K562 (cell line): ENCODE data around the gene ULBP1. TPM values are rescaled to one million over a fixed set of nuclear protein-coding genes. Genes with fewer than 3 reads are reported as not detected.

ENCODE experiments used
- MCM3 ChIP-seq: fragments of 450-650 bp; IDR thresholded peaks from 2 replicates; pipeline ENCODE4 v1.6.1; 2016
- NCOA2 ChIP-seq, 2 experiments: fragments of 450-650 bp; IDR thresholded peaks; 2 replicates each; pipeline ENCODE4 v1.6.1; 2018; ENCODE audit warnings: mild to moderate bottlenecking in 2 of 2, moderate library complexity in 1 of 2; ENCODE audit not compliant: partially characterized antibody in 2 of 2
- NR2C1 ChIP-seq, 2 experiments: fragments of 450-650 bp; IDR thresholded peaks; 2 replicates each; pipeline ENCODE4 v1.6.1; 2017; ENCODE audit warnings: mild to moderate bottlenecking in 2 of 2, antibody characterized with exemption in 1 of 2, inconsistent platforms in 1 of 2, missing compliant biosample characterization in 1 of 2, missing genetic modification characterization in 1 of 2
- PCBP2 ChIP-seq: fragments of 200-400 bp; formaldehyde crosslinking; IDR thresholded peaks from 2 replicates; pipeline ENCODE4 v1.6.1; 2018; ENCODE audit warnings: low read length, low read depth, mild to moderate bottlenecking, moderate library complexity; ENCODE audit not compliant: poor library complexity, severe bottlenecking
- TAF1 ChIP-seq: IDR thresholded peaks from 2 replicates; pipeline ENCODE4 v1.6.1; 2011; ENCODE audit warnings: mild to moderate bottlenecking, low read length, moderate library complexity; ENCODE audit not compliant: insufficient read depth, control insufficient read depth, severe bottlenecking; ENCODE audit errors: extremely low read depth
- TAF15 ChIP-seq: fragments of 200-400 bp; formaldehyde crosslinking; IDR thresholded peaks from 2 replicates; pipeline ENCODE4 v1.6.1; 2017; ENCODE audit warnings: mild to moderate bottlenecking, low read depth, low read length, moderate library complexity
- TSC22D4 ChIP-seq: fragments of 450-650 bp; IDR thresholded peaks from 2 replicates; pipeline ENCODE4 v1.6.1; 2016; ENCODE audit warnings: missing genetic modification characterization, missing biosample characterization, control low read depth
- ZNF316 ChIP-seq: fragments of 450-650 bp; IDR thresholded peaks from 2 replicates; pipeline ENCODE4 v1.6.1; 2016
- ZSCAN32 ChIP-seq: fragments of 450-650 bp; formaldehyde crosslinking; IDR thresholded peaks from 2 replicates; pipeline ENCODE4 v1.4.0; 2020; ENCODE audit warnings: mild to moderate bottlenecking, moderate library complexity
- polyA plus RNA-seq, 8 experiments: library from polyadenylated mRNA; depleted of rRNA in 4 of 8; stranded (reverse) in 5 of 8; unstranded in 3 of 8; fragments of >200 nt; fragmentation: Nextera tagmentation in 2 of 8; fragmentation: Illumina TruSeq in 1 of 8; extraction: Ambion mirVana in 2 of 8; extraction: Trizol in 1 of 8; gene quantifications; 2 replicates each; pipeline versions ENCODE4 v1.2.1 to v1.2.3, GENCODE V29; 2011 to 2014; ENCODE audit warnings: inconsistent platforms in 1 of 8, missing spikeins in 1 of 8
- total RNA-seq, 7 experiments: library from RNA; depleted of rRNA in 6 of 7; stranded (reverse); fragments of >200 nt in 6 of 7; fragmentation: Illumina TruSeq in 2 of 7; extraction: Trizol in 2 of 7; gene quantifications; 2 replicates each; pipeline versions ENCODE4 v1.2.1 to v1.2.3, GENCODE V29; 2011 to 2021; ENCODE audit warnings: low replicate concordance in 1 of 7
- TF ChIP-seq, protein P1 (sequence below), 2 experiments: fragments of 450-650 bp in 1 of 2; sonication (generic) in 1 of 2; formaldehyde crosslinking in 1 of 2; IDR thresholded peaks in 1 of 2; conservative IDR thresholded peaks in 1 of 2; 2 replicates each; pipeline versions ENCODE4 v1.6.1 to v1.8.1; 2016 to 2023; ENCODE audit warnings: mild to moderate bottlenecking in 2 of 2, moderate library complexity in 2 of 2, inconsistent platforms in 1 of 2, missing genetic modification reagents in 1 of 2
- TF ChIP-seq, protein P2 (sequence below): sonication (generic); formaldehyde crosslinking; IDR thresholded peaks from 2 replicates; pipeline ENCODE4 v1.8.1; 2022; ENCODE audit warnings: missing genetic modification reagents
- TF ChIP-seq, protein P3 (sequence below): fragments of 450-650 bp; IDR thresholded peaks from 2 replicates; pipeline ENCODE4 v1.6.1; 2016; ENCODE audit warnings: borderline replicate concordance
- TF ChIP-seq, protein P4 (sequence below): fragments of 450-650 bp; formaldehyde crosslinking; conservative IDR thresholded peaks from 2 replicates; pipeline ENCODE4 v1.4.0; 2022; ENCODE audit warnings: mild to moderate bottlenecking, missing genetic modification characterization
- TF ChIP-seq, protein P5 (sequence below): fragments of 450-650 bp; IDR thresholded peaks from 2 replicates; pipeline ENCODE4 v1.7.1; 2018; ENCODE audit warnings: mild to moderate bottlenecking, low read depth; ENCODE audit not compliant: partially characterized antibody
- TF ChIP-seq, protein P6 (sequence below): fragments of 250-450 bp; sonication (Bioruptor Pico); IDR thresholded peaks from 2 replicates; pipeline ENCODE4 v1.8.0; 2021; ENCODE audit warnings: mild to moderate bottlenecking, moderate library complexity

ULBP1 gene
- total and polyA plus RNA-seq, 9 of the 15 experiments (the other 6 are each of a cell fraction or from before 2014, with no cell fraction given) = 0.33 to 6.0 (median 2.5) TPM

DNA sequence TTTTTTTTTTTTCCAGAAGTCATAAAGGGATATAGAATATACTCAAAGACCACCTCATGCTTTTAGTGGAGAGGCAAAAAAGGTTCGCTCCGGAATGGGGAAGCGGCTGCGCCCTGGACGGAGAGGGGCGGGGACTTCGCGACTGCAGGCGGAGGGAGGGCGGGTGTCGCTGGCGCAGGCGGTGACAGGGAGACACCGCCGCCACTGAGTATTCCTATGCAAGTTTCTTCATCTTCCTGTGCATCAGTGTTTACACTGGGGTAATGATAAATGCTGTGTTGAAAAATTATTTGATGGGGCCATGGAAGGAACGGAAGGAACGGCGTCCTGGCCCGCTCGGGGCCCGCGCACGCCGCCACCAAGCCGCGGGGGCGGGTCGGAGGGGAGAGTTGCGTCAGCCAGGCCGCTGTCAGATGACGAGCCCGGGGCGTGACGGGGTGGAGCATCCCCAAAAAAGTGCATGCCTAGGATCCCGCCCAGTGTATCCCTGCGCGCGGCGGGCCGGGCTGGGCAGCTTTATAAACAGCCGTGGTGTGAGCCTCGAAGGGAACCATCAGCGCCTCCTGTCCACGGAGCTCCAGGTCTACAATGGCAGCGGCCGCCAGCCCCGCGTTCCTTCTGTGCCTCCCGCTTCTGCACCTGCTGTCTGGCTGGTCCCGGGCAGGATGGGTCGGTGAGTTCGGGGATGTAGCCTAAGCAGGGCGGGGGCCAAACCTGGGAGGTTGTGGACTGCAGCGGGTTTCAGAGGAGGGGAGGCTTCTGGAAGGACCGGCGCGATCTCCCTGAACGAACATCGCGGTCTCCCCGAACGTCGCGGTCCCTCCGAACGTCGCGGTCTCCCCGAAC is at the start of gene ULBP1 (continued):
- TF ChIP-seq NR2C1 (IDR thresholded peaks at IDR 0.05) (no peak), NR2C1 (tag; IDR thresholded peaks at IDR 0.05) (no peak), ZSCAN32 (peak; percentile 99), ZNF316 (peak; percentile 72), TSC22D4 (no peak), NCOA2 (IDR thresholded peaks at IDR 0.05; ENCODE audit: partially characterized antibody in 2 of 2) (no peak), PCBP2 (no peak), TAF1 (peak; percentile 36), TAF15 (no peak), MCM3 (no peak)
- TF ChIP-seq, protein P1, sequence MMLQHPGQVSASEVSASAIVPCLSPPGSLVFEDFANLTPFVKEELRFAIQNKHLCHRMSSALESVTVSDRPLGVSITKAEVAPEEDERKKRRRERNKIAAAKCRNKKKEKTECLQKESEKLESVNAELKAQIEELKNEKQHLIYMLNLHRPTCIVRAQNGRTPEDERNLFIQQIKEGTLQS (IDR thresholded peaks at IDR 0.05) = peak; percentile 99
- TF ChIP-seq, protein P1 (CRISPR knock-in tag; conservative IDR thresholded peaks at IDR 0.05) = peak; percentile 99
- TF ChIP-seq, protein P2, sequence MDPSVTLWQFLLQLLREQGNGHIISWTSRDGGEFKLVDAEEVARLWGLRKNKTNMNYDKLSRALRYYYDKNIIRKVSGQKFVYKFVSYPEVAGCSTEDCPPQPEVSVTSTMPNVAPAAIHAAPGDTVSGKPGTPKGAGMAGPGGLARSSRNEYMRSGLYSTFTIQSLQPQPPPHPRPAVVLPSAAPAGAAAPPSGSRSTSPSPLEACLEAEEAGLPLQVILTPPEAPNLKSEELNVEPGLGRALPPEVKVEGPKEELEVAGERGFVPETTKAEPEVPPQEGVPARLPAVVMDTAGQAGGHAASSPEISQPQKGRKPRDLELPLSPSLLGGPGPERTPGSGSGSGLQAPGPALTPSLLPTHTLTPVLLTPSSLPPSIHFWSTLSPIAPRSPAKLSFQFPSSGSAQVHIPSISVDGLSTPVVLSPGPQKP (CRISPR knock-in tag) = no peak
- TF ChIP-seq, protein P3, sequence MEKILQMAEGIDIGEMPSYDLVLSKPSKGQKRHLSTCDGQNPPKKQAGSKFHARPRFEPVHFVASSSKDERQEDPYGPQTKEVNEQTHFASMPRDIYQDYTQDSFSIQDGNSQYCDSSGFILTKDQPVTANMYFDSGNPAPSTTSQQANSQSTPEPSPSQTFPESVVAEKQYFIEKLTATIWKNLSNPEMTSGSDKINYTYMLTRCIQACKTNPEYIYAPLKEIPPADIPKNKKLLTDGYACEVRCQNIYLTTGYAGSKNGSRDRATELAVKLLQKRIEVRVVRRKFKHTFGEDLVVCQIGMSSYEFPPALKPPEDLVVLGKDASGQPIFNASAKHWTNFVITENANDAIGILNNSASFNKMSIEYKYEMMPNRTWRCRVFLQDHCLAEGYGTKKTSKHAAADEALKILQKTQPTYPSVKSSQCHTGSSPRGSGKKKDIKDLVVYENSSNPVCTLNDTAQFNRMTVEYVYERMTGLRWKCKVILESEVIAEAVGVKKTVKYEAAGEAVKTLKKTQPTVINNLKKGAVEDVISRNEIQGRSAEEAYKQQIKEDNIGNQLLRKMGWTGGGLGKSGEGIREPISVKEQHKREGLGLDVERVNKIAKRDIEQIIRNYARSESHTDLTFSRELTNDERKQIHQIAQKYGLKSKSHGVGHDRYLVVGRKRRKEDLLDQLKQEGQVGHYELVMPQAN = peak; percentile 79; the same call in 1 of the 2 replicates
- TF ChIP-seq, protein P4, sequence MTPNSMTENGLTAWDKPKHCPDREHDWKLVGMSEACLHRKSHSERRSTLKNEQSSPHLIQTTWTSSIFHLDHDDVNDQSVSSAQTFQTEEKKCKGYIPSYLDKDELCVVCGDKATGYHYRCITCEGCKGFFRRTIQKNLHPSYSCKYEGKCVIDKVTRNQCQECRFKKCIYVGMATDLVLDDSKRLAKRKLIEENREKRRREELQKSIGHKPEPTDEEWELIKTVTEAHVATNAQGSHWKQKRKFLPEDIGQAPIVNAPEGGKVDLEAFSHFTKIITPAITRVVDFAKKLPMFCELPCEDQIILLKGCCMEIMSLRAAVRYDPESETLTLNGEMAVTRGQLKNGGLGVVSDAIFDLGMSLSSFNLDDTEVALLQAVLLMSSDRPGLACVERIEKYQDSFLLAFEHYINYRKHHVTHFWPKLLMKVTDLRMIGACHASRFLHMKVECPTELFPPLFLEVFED (CRISPR knock-in tag) = no peak
- TF ChIP-seq, protein P5, sequence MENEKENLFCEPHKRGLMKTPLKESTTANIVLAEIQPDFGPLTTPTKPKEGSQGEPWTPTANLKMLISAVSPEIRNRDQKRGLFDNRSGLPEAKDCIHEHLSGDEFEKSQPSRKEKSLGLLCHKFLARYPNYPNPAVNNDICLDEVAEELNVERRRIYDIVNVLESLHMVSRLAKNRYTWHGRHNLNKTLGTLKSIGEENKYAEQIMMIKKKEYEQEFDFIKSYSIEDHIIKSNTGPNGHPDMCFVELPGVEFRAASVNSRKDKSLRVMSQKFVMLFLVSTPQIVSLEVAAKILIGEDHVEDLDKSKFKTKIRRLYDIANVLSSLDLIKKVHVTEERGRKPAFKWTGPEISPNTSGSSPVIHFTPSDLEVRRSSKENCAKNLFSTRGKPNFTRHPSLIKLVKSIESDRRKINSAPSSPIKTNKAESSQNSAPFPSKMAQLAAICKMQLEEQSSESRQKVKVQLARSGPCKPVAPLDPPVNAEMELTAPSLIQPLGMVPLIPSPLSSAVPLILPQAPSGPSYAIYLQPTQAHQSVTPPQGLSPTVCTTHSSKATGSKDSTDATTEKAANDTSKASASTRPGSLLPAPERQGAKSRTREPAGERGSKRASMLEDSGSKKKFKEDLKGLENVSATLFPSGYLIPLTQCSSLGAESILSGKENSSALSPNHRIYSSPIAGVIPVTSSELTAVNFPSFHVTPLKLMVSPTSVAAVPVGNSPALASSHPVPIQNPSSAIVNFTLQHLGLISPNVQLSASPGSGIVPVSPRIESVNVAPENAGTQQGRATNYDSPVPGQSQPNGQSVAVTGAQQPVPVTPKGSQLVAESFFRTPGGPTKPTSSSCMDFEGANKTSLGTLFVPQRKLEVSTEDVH = no peak
- TF ChIP-seq, protein P6, sequence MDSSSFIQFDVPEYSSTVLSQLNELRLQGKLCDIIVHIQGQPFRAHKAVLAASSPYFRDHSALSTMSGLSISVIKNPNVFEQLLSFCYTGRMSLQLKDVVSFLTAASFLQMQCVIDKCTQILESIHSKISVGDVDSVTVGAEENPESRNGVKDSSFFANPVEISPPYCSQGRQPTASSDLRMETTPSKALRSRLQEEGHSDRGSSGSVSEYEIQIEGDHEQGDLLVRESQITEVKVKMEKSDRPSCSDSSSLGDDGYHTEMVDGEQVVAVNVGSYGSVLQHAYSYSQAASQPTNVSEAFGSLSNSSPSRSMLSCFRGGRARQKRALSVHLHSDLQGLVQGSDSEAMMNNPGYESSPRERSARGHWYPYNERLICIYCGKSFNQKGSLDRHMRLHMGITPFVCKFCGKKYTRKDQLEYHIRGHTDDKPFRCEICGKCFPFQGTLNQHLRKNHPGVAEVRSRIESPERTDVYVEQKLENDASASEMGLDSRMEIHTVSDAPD (CRISPR knock-in tag) = no peak
